Lung (tissue), 12 donors: ENCODE data around the gene LELP1. TPM values are rescaled to one million over a fixed set of nuclear protein-coding genes. Genes with fewer than 3 reads are reported as not detected.

Experiments
- ATAC-seq: fragments of 200-7000 bp; cut with Tn5 transposase; one replicate; pipeline ENCODE4 v1.9.1; 2020; ENCODE audit warnings: moderate number of reproducible peaks; ENCODE audit not compliant: insufficient read depth, low FRiP score
- DNase-seq, 3 donors: peaks; one replicate each; pipeline ENCODE4 v3.0.0-alpha.2; 2013 to 2017
- H3K27ac ChIP-seq, 2 donors: one replicate each; pipeline ENCODE4 v1.5.1; 2013; ENCODE audit warnings: mild to moderate bottlenecking in 2 of 2, moderate library complexity in 2 of 2, control low read depth in 1 of 2, inconsistent platforms in 1 of 2, low read depth in 1 of 2, low read length in 1 of 2
- H3K27me3 ChIP-seq, 3 donors: one replicate each; pipeline ENCODE4 v1.5.1; 2013; ENCODE audit warnings: low read length in 2 of 3; ENCODE audit not compliant: control insufficient read depth in 3 of 3, insufficient read depth in 3 of 3
- H3K36me3 ChIP-seq, 4 donors: one replicate each; pipeline ENCODE4 v1.5.1; 2013; ENCODE audit warnings: low read length in 4 of 4, mild to moderate bottlenecking in 1 of 4, moderate library complexity in 1 of 4; ENCODE audit not compliant: control insufficient read depth in 4 of 4, insufficient read depth in 4 of 4
- H3K4me1 ChIP-seq, 5 donors: one replicate each; pipeline ENCODE4 v1.5.1; 2013; ENCODE audit warnings: low read length in 5 of 5, mild to moderate bottlenecking in 2 of 5, moderate library complexity in 1 of 5; ENCODE audit not compliant: control insufficient read depth in 5 of 5, insufficient read depth in 5 of 5
- H3K4me3 ChIP-seq: one replicate; pipeline ENCODE4 v1.5.1; 2013; ENCODE audit warnings: mild to moderate bottlenecking, control low read depth, moderate library complexity
- H3K9ac ChIP-seq, 2 donors: one replicate each; pipeline ENCODE4 v1.5.1; 2013; ENCODE audit warnings: low read length in 2 of 2, control low read depth in 1 of 2; ENCODE audit not compliant: insufficient read depth in 1 of 2
- H3K9me3 ChIP-seq, 4 donors: one replicate each; pipeline ENCODE4 v1.5.1; 2013; ENCODE audit warnings: low read length in 3 of 4, mild to moderate bottlenecking in 1 of 4, moderate library complexity in 1 of 4; ENCODE audit not compliant: control insufficient read depth in 4 of 4, insufficient read depth in 3 of 4
- WGBS, 2 donors: extraction: QIAGEN DNeasy Blood & Tissue Kit; methylation state at CpG; one replicate each; pipeline ENCODE4 v1.1.7; 2013; 5-methylcytosine and 5-hydroxymethylcytosine counted together
- polyA plus RNA-seq, 2 donors: library from polyadenylated mRNA; stranded (reverse); fragments of 200-250 nt; gene quantifications; one replicate each; pipeline ENCODE4 v1.2.1, GENCODE V29; 2013
- total RNA-seq, 2 donors: library from RNA; depleted of rRNA in 1 of 2; stranded (reverse); fragments of >200 nt in 1 of 2; gene quantifications; one replicate each; pipeline ENCODE4 v1.2.1, GENCODE V29; 2014 to 2021
- TF ChIP-seq, protein P1 (sequence below): IDR thresholded peaks from 2 replicates; pipeline ENCODE4 v1.5.1; 2012; ENCODE audit warnings: mild to moderate bottlenecking; ENCODE audit errors: control extremely low read depth, extremely low read depth
- donor health status: control.
- donor health status: control.
- donor health status: Bipolar disorder and iron deficiency.
- donor health status: healthy.
- donor health status: DM: yes; HTN: yes; CAD: no.

LELP1 gene
- total and polyA plus RNA-seq, 4 donors: not detected

- Histone ChIP-seq H3K4me3 (no peak overlapping the region), H3K27me3 (peaks cover 0 to 8% (median 0%) of the 10 kb centered on the region in 3 donors), H3K4me1 (no peaks in the 10 kb centered on the region), H3K36me3 (no peaks in the 10 kb centered on the region), H3K27ac (no peak overlapping the region), H3K9ac (no peak overlapping the region), H3K9me3 (no peaks in the 10 kb centered on the region)
- TF ChIP-seq, protein P1, sequence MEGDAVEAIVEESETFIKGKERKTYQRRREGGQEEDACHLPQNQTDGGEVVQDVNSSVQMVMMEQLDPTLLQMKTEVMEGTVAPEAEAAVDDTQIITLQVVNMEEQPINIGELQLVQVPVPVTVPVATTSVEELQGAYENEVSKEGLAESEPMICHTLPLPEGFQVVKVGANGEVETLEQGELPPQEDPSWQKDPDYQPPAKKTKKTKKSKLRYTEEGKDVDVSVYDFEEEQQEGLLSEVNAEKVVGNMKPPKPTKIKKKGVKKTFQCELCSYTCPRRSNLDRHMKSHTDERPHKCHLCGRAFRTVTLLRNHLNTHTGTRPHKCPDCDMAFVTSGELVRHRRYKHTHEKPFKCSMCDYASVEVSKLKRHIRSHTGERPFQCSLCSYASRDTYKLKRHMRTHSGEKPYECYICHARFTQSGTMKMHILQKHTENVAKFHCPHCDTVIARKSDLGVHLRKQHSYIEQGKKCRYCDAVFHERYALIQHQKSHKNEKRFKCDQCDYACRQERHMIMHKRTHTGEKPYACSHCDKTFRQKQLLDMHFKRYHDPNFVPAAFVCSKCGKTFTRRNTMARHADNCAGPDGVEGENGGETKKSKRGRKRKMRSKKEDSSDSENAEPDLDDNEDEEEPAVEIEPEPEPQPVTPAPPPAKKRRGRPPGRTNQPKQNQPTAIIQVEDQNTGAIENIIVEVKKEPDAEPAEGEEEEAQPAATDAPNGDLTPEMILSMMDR: no peak
- ATAC-seq (no peak), DNase-seq (no peak)
- 78 to 93% methylated on average over 2 of the region's 2 CpGs for WGBS, 2 donors
Observed at GRCh38 chr1:153238527-153238926, 35.3 kb downstream of the LELP1 start.

- no peak for DNase-seq
- Histone ChIP-seq H3K36me3 (no peaks in the 10 kb centered on the region), H3K4me3 (no peak overlapping the region), H3K27me3 (peaks cover 0 to 2% (median 0%) of the 10 kb centered on the region in 3 donors), H3K4me1 (no peaks in the 10 kb centered on the region), H3K9ac (no peak overlapping the region), H3K9me3 (peaks cover 0 to 7% (median 0%) of the 10 kb centered on the region in 4 donors), H3K27ac (no peak overlapping the region)
- 81 to 89% methylated on average over 1 of the region's 1 CpG for WGBS, 2 donors
- TF ChIP-seq, protein P1: no peak
- no peak for ATAC-seq
Observed at GRCh38 chr1:153242160-153242559, 38.9 kb downstream of the LELP1 start.

DNA sequence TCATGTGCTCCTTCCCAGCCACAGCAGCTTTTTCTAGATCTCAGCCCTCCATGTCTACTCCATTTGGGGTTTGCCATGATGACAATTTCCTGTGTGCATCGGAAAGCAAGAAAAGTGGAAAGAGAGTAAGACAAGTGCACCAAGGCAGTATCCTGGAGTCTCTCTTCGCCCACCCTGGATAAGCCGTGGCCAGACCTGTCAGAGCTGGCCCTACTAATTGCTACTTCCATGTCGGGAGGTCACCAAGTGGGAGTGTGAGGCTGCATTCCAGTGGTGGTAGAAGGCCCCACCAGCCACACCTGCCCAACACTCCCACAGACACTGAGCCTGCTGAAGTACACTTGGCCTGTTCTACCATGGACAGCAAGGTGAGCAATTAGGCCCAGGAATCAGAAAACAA lies 42.2 kb downstream of the LELP1 start:
- DNase-seq (no peak), ATAC-seq (no peak)
- WGBS, 2 donors: 91 to 94% methylated on average over 4 of the region's 4 CpGs
- Histone ChIP-seq H3K27me3 (peaks cover 0 to 15% (median 1%) of the 10 kb centered on the region in 3 donors), H3K4me3 (no peak overlapping the region), H3K36me3 (no peaks in the 10 kb centered on the region), H3K9ac (no peak overlapping the region), H3K27ac (no peak overlapping the region), H3K4me1 (no peaks in the 10 kb centered on the region), H3K9me3 (peaks cover 0 to 7% (median 0%) of the 10 kb centered on the region in 4 donors)
- TF ChIP-seq, protein P1: no peak

DNA sequence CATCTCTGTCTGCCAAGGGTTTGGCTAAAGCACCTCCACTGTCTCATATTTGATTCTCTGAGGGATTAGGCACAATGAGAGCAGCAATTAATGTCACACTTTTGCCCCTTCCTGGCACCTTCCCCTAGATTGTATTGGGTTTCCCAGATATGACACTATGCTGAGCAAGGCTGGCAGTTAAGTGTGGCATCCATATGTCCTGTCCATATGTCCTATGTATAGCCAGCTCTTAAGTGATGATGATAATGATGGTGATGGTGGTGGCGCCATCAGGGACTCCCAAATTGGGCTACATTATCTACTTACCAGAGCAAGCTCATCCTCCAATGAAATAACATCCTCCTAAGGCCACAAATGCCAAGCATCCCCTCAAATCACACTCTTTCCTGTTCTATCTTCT lies 42.8 kb downstream of the LELP1 start:
- Histone ChIP-seq H3K27me3 (peaks cover 0 to 15% (median 5%) of the 10 kb centered on the region in 3 donors), H3K27ac (no peak overlapping the region), H3K4me1 (no peaks in the 10 kb centered on the region), H3K4me3 (no peak overlapping the region), H3K36me3 (no peaks in the 10 kb centered on the region), H3K9ac (no peak overlapping the region), H3K9me3 (peaks cover 0 to 8% (median 0%) of the 10 kb centered on the region in 4 donors)
- ATAC-seq (no peak), DNase-seq (no peak)
- WGBS, 2 donors: 83 to 90% methylated on average over 1 of the region's 1 CpG
- TF ChIP-seq, protein P1: no peak
